SU-DHL-6 (cell line): ENCODE results near the gene THBS2.

ENCODE experiments used
- CTCF ChIP-seq: fragments of 200-600 bp; sonication (generic); IDR thresholded peaks from one replicate; pipeline ENCODE4 v1.5.1; 2017; ENCODE audit warnings: antibody characterized with exemption, mild to moderate bottlenecking, low read length, moderate library complexity; ENCODE audit not compliant: insufficient read depth, poor library complexity, severe bottlenecking
- EZH2phosphoT487 ChIP-seq: fragments of 200-600 bp; sonication (generic), shearing (Covaris generic); conservative IDR thresholded peaks from 2 replicates; pipeline ENCODE4 v1.6.1; 2018; ENCODE audit warnings: mild to moderate bottlenecking, antibody characterized with exemption, low read length, moderate library complexity, mixed read lengths

- TF ChIP-seq CTCF (no peak), EZH2phosphoT487 (no peak)
Measured at GRCh38 chr6:169189182-169189581, 64.5 kb downstream of the THBS2 start.
